ENCODE measurements around the gene AKR1B15.
"Not testable (repeated sequence)": the region's sequence is repeated elsewhere in the genome, so short reads cannot be mapped to it uniquely, and the experiment has no call there.

AKR1B15 gene

DNA sequence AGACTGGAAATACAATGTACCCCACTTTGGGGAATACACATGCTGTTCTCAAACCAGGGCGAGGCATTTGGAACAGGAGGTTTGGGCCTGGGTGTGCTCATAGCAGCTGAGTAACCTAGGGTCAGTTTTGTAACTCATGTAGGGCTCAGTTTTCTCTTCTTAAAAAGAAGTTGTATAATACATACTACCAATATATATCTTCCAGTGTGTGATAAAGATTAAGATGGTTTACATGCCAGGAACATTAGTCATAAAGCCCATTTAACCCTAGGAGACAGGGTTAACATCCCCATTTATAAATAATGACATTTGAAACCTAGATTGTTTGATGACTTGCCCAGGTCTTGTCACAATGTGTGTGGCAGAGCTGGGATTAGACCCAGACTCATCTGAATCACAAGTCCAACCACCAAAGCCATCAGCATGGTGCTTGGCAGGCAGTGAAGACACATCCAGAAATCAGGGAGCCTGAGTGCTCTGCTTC lies 15.6 kb upstream of the AKR1B15 start:
- no peak for DNase-seq

DNA sequence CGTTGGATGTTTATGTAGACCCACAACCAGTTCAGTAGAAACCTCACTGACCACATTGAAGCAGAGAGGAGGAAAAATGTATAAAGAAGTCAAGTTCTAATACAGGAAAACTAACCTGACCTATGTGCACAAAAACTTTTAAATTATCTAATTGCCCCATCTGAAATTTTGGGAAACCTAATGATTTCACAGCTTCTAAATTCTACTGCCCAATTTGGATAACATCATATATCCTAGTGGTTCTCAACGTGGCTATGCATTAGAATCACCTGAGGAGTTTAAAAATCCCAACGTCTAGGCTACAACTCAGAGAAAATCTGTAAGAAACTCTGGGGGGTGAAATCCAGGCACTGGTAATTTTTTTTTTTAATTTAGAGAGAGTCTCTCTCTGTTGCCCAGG lies 14.3 kb upstream of the AKR1B15 start:
- no peak for DNase-seq

DNA sequence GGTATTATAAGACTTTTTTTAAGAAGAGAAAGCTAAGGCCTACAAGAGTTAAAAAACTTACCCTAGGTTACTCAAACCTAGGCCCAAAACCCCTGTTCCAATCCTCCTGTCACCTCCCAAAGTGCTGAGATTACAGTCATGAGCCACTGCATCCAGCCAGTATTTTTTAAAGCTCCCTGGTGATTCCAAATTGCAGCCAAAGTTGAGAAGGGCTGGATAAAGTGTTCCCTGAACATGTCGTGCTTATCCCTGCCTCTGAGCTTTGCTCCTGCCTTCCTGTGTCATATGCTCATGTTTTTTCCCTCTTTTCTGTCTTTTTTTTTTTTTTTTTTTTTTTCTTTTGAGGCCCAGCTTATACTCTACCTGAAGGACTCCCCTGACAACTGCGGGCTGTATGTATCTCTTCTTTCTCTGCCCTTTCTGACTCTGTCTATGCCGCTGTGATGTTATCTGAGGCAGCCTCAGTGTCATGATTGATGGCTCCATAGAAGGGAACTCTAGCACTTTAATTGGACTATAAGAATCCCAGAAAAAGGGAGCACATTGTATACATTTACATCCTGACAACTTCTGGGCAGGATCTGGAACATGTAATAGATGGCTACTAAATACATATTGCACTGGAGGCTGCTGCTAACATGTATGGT lies 13.5 kb upstream of the AKR1B15 start:
- DNase-seq: no peak

DNA sequence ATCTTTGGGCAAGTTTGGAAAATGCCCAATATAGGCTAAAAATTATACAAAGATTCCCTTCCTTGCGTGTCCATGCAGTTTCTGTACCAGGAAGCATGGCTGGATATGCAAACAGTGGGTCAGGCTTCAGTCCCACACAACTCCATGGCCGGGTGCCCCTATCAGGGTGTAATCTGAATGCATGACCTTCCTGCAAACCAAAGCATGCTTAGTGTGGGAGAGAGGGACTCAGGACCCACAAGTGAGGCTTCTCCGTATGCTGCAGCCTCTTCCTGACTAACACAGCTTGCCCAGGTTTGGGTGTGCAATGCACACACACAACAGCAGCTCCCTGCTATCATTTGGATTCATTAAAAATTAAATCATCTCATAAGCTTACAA lies 13.0 kb upstream of the AKR1B15 start:
- no peak for DNase-seq

DNA sequence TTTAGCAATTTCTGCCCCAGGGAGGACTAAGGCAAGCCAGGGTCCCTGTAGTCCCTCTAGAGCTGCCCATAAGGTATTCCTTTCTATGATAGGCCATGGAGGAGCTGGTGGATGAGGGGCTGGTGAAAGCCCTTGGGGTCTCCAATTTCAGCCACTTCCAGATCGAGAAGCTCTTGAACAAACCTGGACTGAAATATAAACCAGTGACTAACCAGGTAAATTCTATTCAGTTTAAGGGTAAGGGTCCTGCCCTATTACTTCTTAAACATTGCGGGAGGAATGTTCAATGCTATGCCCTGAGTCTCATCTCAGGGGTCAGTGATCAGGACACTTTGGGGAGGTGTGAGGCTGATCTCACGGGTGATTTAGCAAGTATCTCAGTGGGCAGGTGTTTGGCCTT lies 12.4 kb upstream of the AKR1B15 start:
- DNase-seq: not testable (repeated sequence)

DNA sequence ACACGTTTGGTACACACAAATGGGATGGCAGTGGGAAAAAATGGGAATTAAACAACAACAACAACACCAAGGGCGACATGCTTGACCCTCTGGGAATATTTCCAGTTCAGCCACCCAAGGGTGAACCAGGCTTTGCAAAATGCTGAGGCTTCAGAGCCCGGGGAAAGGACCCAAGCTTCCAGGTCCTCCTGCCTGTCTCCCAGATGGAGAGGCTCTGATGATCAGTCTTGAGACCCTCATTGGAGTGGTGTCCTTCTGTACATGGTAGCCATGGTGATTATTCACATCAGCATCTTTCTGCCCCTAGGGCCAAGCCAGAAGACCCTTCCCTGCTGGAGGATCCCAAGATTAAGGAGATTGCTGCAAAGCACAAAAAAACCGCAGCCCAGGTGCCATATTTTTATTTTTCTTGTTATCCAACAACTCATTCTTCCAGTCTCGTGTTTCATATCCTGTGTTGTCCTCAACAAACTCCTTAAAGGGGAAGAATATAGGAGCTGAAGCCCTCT lies 11.6 kb upstream of the AKR1B15 start:
- not testable (repeated sequence) for DNase-seq

DNA sequence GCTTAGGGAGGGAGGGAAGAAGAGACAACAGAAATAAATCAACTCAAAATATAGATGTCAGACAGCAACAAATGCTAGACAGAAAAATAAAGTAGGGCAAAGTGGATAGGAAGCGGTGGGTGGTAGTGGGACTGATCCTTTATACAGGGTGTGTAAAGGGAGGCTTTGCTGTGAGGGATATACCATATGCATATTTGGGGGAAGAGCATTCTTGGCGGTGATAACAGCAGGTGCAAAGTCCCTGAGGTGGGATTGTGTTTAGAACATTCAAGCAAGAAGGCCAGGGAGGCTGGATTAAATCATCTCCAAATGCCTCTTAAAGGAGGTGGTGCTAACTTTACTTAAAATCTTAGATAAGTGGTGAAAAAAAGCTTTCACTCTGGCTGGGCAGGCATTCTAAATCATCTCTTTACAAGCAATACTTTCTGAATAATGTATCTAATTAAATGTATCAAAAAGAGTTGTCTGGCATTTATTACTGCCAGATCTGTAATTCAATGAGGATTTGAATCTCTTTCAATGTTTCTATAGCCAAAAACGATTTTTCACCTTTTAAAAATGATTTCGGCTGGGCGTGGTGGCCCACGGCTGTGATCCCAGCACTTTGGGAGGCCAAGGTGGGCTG lies 9.4 kb upstream of the AKR1B15 start:
- no peak for DNase-seq

DNA sequence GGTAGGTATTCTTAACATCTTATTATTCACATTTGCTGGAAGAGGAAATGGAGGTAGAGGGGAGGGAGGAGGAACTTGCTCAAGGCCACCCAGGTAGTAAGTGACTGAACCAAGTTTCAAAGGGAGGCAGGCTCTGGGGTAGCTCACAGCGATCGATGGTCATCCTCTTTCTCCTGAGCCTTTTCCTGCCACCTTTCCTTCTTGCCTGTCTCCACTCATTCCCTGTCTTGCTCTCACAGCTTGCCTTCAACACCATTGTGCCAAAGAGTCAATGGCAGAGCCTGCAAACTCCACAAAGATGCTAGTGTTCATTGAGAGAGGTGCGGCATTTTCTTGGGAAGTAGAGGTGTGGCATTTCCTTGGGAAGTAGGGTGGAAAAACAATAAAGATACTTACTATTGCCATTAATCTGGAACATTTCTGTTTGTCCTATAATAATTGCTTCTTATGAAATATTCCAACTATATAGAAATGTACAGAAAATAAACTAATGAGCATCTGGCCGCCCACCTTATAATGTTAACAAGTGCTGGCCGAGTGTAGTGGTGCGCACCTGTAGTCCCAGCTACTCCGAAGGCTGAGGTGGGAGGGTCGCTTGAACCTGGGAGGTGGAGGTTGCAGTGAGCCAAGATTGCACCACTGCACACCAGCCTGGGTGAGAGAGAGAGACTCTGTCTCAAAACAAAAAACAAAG lies 7.3 kb upstream of the AKR1B15 start:
- not testable (repeated sequence) for DNase-seq

DNA sequence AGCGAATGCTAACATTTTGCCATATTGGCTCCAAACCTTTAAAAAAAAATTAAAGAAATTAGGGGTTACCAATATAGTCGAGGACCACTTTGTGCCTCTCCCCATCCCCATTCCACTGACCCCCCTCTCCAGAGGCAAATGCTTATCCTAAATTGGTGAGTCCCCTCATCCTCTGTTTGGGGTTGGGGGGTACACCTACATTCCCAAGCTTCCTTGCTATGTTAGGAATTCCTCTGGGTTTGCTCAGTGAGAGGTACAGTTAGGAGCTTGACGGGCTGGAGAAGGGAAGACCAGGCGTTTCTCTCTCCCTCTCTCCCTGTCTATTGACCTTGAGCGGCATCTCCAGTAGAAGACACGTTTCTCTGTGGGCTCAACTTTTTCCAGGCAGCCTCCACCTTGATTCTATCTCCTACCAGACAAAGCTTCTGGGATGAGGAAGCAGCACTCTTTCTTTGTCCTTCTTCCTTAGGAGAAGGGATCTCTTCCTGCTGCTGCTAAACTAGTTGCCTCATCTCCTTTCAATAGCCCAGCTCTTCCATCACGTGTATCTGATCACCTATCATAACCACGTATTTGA lies 6.6 kb upstream of the AKR1B15 start:
- DNase-seq: no peak

DNA sequence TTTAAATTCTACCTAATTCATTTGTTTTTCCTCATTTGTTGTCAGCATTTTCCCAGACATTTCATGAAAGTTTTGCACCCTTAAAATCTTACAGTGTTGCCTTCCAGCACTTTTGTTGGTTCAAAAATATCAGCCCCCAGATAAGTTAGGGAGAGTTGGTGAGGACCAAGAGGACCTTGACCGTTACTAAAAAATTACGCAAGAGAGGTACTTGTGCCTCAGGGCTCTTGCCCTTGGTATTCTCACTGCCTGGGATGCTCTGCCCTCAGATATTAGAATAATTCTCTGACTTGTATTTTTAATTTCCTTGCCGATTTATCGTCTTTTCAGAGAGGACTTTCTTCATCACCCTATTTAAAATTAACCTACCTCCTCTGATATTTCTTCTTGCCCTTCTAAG lies 3.5 kb upstream of the AKR1B15 start:
- no peak for DNase-seq

DNA sequence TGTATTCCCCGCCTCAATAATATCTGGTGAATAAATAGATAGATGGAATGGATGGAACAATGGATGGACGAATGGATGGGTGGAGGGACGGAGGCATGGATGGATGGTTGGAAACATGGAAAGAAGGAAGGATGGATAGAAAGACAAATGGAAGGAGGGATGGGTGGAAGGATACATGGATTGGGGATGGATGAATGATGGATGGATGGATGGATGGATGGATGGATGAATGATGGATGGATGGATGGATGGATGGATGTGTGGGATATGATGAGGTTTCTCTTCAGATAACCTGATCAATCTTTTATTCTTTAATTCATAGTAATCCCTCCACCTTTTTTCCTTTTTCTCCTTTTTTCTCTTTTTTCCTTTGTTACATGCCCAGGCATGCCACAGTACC lies 3.0 kb upstream of the AKR1B15 start:
- DNase-seq: no peak

DNA sequence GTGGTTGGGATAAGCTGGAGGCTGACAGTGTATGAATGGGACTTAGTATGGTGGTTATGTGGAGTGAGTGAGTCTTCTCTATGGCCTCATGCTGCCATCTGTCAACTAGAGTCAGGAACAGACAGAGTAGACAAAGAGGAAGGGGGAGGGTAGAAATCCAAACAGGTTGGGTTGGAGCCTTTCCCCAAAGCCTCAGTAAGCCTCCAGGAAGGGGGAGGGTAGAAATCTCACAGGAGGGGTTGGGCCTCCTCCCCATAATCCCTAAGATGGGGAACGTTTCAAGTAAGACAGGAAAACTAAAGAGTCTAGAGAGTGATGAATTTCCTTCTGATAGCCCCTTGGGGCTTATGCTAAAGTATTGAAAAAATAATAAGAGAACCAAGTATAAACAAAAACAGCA lies 2.0 kb upstream of the AKR1B15 start:
- DNase-seq: peak; percentile 27

DNA sequence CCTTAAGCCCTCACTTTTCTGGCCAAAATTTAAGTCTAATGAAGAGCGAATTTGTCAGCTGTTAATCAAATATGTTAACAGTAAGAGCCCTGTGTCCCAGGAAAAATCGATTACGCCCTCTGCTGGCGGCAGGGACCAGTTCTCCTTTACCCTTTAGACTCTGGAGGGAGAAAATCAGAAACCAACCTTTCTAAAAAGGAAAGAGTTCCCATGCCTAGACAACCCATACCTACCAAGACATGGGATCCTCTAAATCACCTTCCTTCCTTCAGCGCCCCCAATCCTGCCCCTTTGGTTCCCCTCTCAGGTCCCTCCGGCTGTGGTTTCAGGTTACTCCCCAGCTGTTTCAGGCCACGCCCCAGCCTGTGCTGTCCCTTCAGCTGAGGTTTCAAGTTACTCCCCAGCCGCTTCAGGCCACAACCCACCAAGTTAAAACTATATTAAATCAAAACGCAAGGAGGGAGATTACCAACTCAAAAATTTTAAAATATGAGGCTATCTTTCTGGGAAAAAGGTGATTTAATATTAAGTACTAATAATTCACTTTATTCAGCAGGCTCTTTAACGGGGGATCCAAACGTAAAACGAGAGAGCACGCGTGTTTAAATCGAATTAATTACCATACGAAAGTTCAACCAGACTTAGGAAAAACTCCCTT lies 1.4 kb upstream of the AKR1B15 start:
- peak; percentile 65 for DNase-seq

DNA sequence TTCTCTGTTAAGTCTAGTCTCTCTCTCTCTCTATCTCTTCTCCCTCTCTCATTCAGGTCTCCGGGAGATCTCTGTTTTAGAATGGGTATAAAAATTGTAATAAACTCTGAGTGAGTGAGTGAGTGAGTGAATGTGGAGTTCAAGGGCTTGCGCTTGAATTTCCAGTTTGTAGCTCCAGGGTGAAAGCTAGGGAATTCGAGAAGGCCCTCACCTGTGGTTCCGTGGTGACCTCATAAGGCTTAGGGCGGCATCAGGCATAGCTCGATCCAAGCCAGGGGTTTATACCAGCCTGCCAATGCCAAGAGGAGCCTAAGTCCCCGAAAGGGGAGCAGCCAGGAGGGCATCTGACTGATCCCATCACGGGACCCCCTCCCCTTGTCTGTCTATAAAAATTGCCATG lies 456 bp downstream of the AKR1B15 start:
- no peak for DNase-seq

DNA sequence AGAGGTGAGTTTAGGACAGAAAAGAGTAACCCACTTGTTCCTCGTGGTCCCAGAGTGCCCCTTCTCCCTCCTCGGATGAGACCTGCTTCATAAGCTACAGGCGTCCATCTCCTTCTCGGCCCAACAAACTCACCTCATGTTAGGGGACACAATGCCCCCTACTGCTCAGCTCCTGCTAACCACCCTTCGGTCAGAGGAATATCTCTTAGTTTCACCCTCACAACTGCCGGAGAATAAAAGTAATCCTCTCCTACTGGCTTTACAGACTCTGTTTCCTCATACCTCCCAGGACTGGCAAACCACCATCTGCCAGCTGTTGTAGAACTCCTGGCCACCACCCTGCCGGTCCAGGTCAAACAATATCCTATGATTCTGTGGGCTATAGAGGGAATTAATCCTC lies 3.2 kb downstream of the AKR1B15 start:
- no peak for DNase-seq

DNA sequence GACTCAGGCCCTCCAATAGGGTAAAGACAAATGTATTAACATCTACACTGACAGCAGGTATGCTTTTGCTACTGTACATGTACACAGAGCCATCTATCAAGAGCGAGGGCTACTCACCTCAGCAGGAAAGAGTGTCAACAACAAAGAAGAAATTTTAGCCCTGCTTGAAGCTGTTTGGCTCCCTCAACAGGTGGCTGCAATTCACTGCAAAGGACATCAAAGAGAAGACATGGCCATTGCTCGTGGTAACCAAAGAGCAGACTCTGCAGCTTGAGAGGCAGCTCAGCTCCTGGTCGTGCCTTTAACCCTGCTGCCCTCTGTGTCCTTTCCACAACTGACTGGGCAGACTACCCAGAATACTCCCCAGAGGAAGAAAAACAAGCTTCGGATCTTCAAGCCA lies 5.1 kb downstream of the AKR1B15 start:
- peak; percentile 47 for DNase-seq

DNA sequence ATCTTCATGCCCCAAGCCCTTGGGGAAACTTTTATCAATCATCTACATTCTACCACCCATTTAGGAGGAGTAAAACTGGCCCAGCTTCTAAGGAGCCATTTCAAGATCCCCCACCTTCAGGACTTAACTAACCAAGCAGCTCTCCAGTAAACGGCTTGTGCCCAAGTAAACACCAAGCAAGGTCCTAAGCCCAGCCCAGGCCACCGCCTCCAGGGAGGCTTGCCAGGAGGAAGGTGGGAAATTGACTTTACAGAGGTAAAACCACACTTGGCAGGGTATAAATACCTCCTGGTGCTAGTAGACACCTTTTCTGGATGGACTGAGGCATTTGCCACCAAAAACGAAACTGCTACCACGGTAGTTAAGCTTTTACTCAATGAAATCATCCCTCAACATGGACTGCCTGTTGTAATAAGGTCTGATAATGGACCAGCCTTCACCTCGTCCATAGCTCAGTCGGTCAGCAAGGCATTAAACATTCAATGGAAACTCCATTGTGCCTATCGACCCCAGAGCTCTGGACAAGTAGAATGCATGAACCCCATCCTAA lies 5.6 kb downstream of the AKR1B15 start:
- no peak for DNase-seq

DNA sequence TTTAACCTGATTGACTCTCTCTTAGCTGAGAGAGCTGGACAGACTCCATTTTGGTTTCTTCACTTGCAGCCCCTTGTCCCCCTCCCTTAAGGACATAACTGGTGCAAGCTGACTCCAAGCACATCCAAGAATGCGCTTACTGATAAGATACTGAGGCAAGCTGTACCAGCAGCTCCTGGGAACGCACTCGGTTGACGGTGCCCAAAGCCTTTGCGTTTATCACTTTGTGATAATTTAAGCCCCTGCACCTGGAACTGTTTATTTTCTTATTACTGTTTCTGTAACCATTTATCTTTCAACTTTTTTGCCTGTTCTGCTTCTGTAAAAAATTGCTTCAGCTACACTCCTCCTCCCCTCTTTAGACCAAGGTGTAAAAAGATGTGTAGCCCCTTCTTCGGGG lies 8.5 kb downstream of the AKR1B15 start:
- no peak for DNase-seq

DNA sequence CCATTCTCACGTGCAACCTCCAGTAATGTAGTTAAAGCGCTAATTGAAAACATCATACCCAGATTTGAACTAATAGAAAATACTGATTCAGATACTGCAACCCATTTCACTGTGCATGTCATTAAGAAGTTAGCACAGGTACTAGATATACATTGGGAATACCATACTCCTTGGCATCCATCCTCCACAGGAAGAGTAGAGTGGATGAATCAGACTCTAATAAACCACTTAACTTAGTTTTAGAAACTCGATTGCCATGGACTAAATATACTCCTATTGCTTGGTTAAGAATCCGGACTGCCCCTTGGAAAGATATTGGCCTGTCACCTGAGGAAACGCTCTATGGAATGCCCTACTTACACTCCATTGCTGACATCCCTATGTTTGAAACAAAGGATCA lies 9.5 kb downstream of the AKR1B15 start:
- no peak for DNase-seq

DNA sequence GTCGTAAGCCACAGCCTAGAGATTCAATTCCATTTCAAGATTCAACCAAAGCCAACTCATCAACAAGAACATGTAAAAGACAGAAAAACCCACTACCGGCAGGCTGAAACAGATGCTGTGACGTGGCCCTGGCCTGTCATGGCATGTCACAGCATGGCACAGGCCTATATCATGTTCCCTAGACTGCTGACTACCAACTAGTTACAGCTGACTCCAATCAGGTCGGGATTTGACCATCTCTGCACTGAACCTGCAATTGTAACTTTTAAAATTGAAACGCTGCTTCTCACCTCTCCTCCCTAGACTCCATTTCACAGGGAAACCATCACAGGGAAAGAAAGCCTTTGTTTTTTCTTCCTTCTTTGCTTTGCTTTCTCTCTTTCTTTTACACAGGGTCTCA lies 12.7 kb downstream of the AKR1B15 start:
- DNase-seq: not testable (repeated sequence)

DNA sequence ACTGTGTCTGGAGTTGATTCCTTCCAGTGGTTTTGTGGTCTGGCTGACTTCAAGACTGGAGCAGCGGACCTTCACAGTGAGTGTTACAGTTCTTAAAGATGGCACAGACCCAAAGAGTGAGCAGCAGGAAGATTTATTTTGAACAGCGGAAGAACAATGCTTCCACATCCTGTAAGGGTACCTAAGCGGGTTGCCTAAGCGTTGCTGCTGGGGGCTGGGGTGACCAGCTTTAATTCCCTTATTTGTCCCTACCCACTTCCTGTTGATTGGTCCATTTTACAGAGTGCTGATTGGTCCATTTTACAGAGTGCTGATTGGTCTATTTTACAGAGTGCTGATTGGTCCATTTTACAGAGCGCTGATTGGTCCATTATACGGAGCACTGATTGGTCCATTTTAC lies 13.2 kb downstream of the AKR1B15 start:
- DNase-seq: peak; percentile 7

DNA sequence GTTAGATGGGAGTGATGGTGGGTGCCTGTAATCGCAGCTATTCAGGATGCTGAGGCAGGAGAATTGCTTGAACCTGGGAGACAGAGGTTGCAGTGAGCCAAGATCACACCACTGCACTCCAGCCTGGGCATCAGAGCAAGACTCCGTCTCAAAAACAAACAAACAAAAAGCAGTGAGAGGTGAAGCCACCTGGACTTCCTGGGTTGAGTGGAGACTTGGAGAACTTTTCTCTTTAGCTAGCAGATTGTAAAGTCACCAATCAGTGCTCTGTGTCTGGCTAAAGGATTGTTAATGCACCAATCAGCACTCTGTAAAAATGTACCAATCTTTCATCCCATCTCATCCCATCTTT lies 14.5 kb downstream of the AKR1B15 start:
- not testable (repeated sequence) for DNase-seq

DNA sequence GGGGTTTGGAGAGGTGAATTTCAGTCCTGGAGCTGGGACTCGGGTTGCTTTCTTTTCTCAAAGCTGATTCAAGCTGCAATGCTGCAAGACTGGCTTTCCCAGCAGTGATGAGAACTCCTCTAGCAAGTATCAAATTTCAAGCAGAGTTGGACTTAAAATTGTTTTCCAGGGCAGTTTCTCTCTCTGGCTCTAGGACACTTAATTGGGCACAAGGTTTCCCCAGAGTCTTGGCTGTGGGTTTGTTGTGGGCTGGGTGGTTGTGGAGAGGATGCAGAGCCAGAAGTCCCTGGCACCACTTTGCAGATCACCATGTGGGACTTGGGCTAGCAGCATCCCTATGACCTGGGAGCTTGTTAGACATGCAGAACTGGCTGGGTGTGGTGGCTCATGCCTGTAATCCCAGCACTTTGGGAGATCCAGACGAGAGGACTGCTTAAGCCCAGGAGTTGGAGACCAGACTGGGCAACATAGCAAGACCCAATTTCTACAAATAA lies 16.8 kb downstream of the AKR1B15 start:
- no peak for DNase-seq

All from NCI-H69 (cell line).